A204.1 (cell line): ENCODE measurements around the gene SLC11A2.

Source experiments
- FAIRE-seq: peaks from 2 replicates; lab custom pipeline; 2012; peaks lifted over from hg19 to GRCh38; lab: Jason Lieb, UNC

Gene SLC11A2

GRCh38 chr12:51025836-51026638 is at the start of gene SLC11A2:
SLC11A2 (minus strand) TSS chr12:51026384; CDS start chr12:51010728, 15,656 bp downstream.
- FAIRE-seq, result peak; percentile 19

GRCh38 chr12:51075390-51075789 is 49.2 kb upstream of the SLC11A2 start:
- FAIRE-seq, result no peak

GRCh38 chr12:51071663-51072062 is 45.5 kb upstream of the SLC11A2 start:
- no peak for FAIRE-seq

GRCh38 chr12:51070004-51070403 is 43.8 kb upstream of the SLC11A2 start:
- no peak for FAIRE-seq

DNA sequence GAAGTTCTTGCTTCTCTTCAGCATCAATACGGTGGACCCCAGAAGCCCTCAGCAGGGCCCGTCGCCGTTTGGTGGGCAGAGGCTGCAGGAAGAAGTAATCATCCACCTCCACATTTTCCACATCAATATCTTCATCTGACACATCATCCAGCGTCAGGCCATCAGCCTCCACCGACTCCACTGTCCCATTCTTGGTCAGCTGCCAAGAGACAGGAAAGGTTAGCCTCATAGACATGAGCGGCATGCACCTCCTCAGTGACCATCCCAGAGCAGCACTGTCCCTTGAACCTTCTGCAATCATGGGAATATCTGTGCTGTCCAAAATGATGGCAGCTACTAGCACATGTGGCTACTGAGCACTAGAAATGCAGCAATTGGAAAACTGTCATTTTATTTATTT is 41.6 kb upstream of the SLC11A2 start:
- FAIRE-seq, result no peak

- FAIRE-seq, result no peak
Measured at GRCh38 chr12:51067229-51067628, 41.0 kb upstream of the SLC11A2 start.

DNA sequence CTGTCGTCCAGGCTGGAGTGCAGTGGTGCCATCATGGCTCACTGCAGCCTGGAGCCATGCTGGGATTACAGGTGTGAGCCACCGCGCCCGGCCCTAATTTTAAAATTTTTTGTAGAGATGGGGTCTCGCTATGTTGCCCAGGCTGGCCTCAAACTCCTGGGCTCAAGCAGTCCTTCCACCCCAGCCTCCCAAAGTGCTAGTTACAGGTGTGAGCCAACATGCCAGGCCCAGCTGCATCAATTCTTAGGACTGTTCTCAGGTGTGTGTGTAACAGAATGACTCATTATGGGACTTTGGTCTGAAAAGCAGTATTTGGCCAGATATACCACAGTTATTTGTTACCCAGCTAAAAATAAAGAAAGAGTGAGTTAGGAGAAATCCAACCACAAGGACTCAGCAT is 39.3 kb upstream of the SLC11A2 start:
- FAIRE-seq, result no peak

GRCh38 chr12:51062631-51063397 is 36.6 kb upstream of the SLC11A2 start:
- no peak for FAIRE-seq

- FAIRE-seq, result no peak
Measured at GRCh38 chr12:51059086-51059485, 32.9 kb upstream of the SLC11A2 start.

GRCh38 chr12:51056242-51056641 is 30.1 kb upstream of the SLC11A2 start:
- FAIRE-seq, result no peak

DNA sequence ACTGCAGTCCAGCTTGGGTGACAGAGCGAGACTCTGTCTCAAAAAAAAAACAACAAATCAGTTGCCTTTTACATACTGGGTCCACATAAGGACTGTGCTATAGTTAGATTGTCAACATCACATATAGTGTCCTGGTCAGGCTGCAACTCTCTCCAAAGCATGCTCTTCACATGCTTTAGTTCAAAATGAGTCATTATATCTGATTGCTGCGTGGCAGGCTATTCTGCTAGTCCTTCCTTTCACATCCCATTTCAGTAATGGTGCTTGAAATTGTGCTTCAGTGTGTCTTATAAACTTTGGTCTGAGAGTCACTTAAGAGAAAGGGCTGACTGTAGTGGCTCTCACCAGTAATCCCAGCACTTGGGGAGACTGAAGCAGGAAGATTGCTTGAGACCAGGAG is 28.9 kb upstream of the SLC11A2 start:
- FAIRE-seq, result no peak

DNA sequence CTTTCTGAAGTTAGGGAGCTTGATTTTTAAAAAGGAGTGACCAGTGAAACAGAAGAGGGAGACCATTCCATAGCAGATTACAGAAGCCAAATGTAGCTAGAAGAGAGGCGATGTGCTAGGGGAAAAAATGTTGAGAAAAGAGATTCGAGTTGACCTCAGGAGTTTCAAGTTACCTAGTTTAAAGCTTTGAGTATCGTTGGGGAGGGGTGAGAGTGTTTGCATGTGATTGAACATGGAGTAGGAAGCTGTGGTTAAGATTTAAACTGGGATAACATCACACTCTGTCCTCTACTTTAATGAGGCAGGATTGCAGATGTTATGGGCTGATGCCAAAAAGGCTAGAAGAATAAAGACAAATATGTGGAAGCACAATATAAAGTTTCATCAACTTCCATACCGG is 25.6 kb upstream of the SLC11A2 start:
- no peak for FAIRE-seq

- FAIRE-seq, result no peak
Measured at GRCh38 chr12:51049525-51049924, 23.3 kb upstream of the SLC11A2 start.

GRCh38 chr12:51048661-51049251 is 22.6 kb upstream of the SLC11A2 start:
- no peak for FAIRE-seq

GRCh38 chr12:51047655-51048540 is 21.7 kb upstream of the SLC11A2 start, which contains the start of gene LETMD1:
LETMD1 (plus strand) TSS chr12:51048327; CDS start chr12:51048357, 30 bp downstream.
- peak; percentile 97 for FAIRE-seq

DNA sequence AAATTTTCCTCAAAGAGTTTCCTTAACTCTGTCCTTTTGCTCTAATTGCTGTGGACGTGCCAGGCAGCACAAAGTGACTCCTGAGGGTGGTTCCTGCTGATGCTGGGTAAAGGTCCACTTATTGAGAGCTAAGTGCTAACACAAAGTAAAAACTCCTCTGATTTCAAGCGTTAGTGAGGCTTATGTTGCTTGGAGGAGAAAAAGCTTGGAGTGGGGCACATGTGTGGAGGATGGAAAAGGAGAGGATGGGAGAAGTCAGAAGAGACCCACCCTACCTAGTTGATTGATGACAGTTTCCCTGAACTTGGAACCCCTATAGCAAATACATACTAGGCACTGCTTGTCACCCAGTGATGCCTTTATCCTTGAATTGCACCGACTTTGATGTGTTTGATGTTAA is 10.1 kb upstream of the SLC11A2 start:
- FAIRE-seq, result no peak

- FAIRE-seq, result no peak
Measured at GRCh38 chr12:51033457-51034089, 7.4 kb upstream of the SLC11A2 start.

DNA sequence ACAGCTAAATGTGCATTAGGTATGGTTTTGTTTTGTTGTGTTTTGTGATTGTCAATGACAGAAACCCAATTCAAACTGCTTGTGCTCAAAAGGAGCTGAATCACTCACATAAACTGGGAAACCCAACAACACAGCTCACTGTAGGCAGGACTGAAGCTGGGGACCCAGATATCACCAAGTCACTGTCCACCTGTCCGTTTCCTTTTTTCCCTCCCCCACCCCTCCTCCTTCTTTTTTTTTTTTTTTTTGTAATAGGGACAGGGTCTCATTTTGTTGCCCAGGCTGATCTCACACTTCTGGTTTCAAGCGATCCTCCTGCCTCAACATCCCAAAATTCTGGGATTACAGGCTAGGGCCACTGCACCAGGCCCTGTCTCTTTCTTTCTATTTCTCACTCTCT is 6.9 kb upstream of the SLC11A2 start:
- FAIRE-seq, result no peak

- no peak for FAIRE-seq
Measured at GRCh38 chr12:51028813-51029150, 2.6 kb upstream of the SLC11A2 start.

DNA sequence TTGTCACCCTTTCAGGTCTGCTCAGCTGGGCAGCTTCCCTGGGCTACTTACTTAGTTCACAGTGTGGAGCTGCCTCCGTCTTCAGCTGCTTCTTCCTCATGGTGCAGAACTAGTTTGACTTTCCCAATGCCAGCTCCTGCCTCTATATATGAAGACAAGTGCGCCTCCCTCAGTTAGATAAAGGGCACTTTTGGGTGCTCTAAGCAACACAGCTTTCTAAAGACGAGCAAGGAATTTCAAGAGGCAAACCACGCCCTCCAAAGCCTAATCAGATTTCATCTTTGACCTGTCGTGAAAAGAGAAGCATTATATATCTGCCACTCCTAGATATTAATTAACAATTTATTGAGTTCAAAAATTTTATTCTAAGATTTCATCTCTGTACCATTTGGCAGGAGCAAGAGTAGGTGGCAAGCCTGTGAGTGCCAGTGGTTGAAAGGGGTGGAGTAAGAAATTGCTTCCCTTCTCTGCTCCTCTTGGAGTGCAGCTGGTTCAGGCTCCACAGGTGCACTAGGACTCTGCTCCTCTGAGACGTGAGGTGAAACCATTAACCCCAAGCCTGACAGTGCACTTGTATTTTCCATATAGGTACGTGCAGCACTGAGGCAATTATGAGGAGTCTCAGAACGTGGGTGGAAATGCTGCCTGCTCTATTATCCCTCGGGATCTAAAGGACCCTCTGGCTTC is 2.1 kb upstream of the SLC11A2 start:
- FAIRE-seq, result peak; percentile 66

- no peak for FAIRE-seq
Measured at GRCh38 chr12:51027342-51027835, 1.2 kb upstream of the SLC11A2 start.
